ENCODE data around the gene ZNRF4. TPM values are rescaled to one million over a fixed set of nuclear protein-coding genes. Genes with fewer than 3 reads are reported as not detected.
A peak's percentile ranks its signal among the peaks of the same experiment; 100 is the strongest.
"Not testable (repeated sequence)": the region's sequence is repeated elsewhere in the genome, so short reads cannot be mapped to it uniquely, and the experiment has no call there.

The ZNRF4 gene
- not detected for polyA plus RNA-seq

DNA sequence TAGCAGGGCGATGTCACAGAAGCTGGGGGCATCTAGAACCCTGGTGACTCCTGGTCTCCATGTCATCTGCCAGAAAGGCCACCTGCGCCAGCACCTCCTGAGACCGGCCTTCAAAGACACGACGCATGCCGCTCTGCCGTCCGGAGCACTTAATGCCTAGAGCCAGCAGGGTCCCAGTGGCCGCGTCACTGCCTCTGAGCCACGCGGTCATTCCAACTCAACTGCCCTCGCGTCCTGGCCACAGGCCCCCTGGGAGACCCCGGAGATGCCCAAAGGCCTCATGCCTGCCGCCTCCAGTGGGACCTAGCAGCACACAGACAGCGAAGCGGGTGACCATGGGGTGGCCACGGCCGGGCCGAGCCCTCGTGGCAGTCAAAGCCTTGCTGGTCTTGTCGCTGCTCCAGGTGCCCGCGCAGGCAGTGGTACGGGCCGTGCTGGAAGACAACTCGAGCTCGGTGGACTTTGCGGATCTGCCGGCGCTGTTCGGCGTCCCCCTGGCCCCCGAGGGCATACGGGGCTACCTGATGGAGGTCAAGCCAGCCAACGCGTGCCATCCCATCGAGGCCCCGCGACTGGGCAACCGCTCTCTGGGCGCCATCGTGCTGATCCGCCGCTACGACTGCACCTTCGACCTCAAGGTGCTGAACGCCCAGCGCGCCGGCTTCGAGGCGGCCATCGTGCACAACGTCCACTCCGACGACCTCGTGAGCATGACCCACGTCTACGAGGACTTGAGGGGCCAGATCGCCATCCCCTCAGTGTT, at the start of gene ZNRF4:
Gene ZNRF4, plus strand, starts transcription at position 51 of the 763 bp plus-strand sequence. Its CDS starts 75 bp downstream, at position 126.
- Mint-ChIP-seq H3K27me3 (peaks cover 7% of the 10 kb centered on the region), H3K27ac (no peak within 1 kb of the TSS), H3K4me3 (no peak within 1 kb of the TSS), H3K9me3 (peaks cover 0 to 3% (median 0%) of the 10 kb centered on the region in 3 donors), H3K36me3 (peaks cover 2% of the 10 kb centered on the region), H3K4me1 (no peaks in the 10 kb centered on the region)

- H3K4me3 Mint-ChIP-seq, H3K36me3 Mint-ChIP-seq, H3K27ac Mint-ChIP-seq, H3K4me1 Mint-ChIP-seq: not testable (repeated sequence)
- H3K27me3 Mint-ChIP-seq, result peaks cover 16% of the 10 kb centered on the region
- peaks cover 4 to 12% (median 6%) of the 10 kb centered on the region in 3 donors for H3K9me3 Mint-ChIP-seq
Observed at GRCh38 chr19:5406198-5406597, 49.0 kb upstream of the ZNRF4 start.

GRCh38 chr19:5406816-5407215, 48.4 kb upstream of the ZNRF4 start:
- peaks cover 4 to 12% (median 8%) of the 10 kb centered on the region in 3 donors for H3K9me3 Mint-ChIP-seq
- no peak overlapping the region for H3K4me3 Mint-ChIP-seq
- peaks cover 16% of the 10 kb centered on the region for H3K27me3 Mint-ChIP-seq
- H3K4me1 Mint-ChIP-seq, result no peaks in the 10 kb centered on the region
- no peak overlapping the region for H3K27ac Mint-ChIP-seq
- H3K36me3 Mint-ChIP-seq, result peaks cover 3% of the 10 kb centered on the region

DNA sequence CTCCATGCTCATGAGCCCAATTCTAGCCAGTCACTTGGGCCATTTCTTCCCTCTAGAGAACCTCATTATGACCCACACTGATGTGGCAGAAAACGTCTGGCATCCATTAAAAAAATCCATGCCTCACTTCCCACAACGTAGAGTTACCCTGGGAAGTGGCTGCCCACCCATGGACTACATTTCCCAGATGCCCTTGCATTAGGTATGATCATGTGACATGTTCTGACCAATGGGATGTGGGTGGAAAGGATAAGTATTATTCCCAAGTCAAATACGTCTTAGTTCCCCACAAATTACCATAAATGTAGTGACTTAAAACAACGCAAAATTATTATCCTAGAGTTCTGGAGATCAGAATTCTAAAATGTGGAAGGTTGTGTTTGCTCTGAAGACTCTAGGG, 47.9 kb upstream of the ZNRF4 start:
- H3K4me3 Mint-ChIP-seq, result no peak overlapping the region
- peaks cover 4 to 12% (median 8%) of the 10 kb centered on the region in 3 donors for H3K9me3 Mint-ChIP-seq
- H3K27me3 Mint-ChIP-seq, result peaks cover 16% of the 10 kb centered on the region
- peaks cover 3% of the 10 kb centered on the region for H3K36me3 Mint-ChIP-seq
- no peaks in the 10 kb centered on the region for H3K4me1 Mint-ChIP-seq
- H3K27ac Mint-ChIP-seq, result no peak overlapping the region

DNA sequence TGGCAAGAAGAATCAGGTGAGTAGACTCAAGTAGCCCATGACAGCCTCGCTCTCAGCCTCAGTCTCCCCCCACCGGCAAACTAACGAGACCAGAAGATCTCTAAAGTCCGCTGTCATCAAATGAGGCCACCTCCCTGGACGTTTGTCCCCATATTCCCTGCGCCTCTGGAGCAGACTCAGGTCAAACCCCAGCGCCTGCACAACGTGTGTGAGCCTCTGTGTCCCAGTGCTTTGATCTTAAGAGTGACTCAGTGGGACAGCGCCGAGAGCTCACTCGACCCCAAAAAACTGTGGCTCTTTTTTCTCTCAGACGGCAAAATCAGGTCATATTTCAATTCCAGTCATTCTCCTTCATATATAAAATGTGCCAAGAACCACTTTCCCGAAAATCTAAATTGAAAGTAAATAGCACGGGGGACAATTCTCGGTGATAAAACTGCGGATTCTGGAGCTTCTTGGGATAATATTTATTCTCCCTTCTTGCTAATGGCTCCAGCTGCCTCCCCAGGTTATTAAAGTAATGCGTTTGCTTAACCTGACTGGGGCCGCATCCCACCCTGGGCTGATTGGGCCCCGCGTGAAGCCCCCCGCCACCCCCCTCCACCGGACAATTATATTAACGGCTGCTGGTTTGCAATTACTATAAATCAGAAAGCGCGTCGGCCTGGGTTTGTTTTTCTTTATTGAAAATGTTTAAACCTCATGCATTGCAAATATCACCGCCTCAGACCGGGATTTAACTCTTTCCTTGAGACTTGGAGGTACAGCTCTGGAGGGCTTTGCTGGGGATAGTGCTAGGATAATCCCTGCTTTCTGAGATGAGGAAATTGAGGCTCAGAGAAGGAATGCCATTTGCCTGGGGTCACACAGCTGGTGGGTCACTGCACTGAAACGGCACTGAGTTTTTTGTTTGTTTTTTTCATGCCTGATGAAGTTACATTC, 37.5 kb upstream of the ZNRF4 start:
- Mint-ChIP-seq H3K9me3 (no peaks in the 10 kb centered on the region), H3K4me1 (no peaks in the 10 kb centered on the region), H3K36me3 (no peaks in the 10 kb centered on the region), H3K27me3 (peaks cover 36% of the 10 kb centered on the region), H3K4me3 (no peak overlapping the region), H3K27ac (no peak overlapping the region)

DNA sequence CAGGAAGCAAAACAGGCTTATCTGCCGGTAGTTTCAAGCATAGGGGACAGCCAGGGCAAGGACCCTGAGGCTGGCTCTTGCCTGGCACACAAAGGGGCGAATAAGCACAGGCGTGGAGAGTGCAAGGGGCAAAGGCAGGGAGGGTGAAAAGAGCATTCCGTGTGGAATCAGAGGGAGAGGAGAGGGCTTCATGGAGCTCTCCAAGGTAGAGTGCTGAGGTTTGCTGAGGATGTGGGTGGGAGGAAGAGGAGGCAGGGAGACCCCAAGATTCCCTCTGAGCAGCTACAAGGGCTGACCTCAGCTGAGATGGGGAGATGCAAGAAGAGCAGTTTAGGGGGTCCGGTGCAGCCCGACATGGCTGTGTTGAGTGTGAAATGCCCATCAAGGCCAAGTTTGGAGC, 36.5 kb upstream of the ZNRF4 start:
- Mint-ChIP-seq H3K9me3 (peaks cover 0 to under 1% (median 0%) of the 10 kb centered on the region in 3 donors), H3K27me3 (peaks cover 36% of the 10 kb centered on the region), H3K27ac (no peak overlapping the region), H3K4me3 (no peak overlapping the region), H3K4me1 (no peaks in the 10 kb centered on the region), H3K36me3 (no peaks in the 10 kb centered on the region)

DNA sequence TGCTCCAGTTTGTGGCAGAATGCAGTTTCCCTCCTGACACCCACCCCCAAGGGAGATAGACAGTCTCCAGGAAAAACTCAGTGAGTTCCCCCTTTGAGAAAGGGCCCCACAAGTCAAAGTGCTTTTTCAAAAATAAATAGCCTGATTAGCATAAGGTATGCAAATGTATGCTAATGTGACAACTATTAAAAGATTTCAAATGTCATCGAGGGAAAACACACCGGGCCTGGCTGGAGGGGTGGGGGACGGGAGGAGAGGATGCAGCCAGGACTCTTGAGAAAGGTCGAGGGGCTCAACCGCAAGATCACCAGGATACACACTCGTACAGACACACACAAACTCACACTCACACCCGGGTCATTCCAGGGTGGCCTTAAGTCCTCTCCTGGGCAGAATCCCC, 34.3 kb upstream of the ZNRF4 start:
- no peak overlapping the region for H3K4me3 Mint-ChIP-seq
- peaks cover 0 to 2% (median 0%) of the 10 kb centered on the region in 3 donors for H3K9me3 Mint-ChIP-seq
- H3K36me3 Mint-ChIP-seq, result no peaks in the 10 kb centered on the region
- H3K27me3 Mint-ChIP-seq, result peaks cover 38% of the 10 kb centered on the region
- no peaks in the 10 kb centered on the region for H3K4me1 Mint-ChIP-seq
- H3K27ac Mint-ChIP-seq, result no peak overlapping the region

GRCh38 chr19:5423567-5424125, 31.6 kb upstream of the ZNRF4 start:
- Mint-ChIP-seq H3K4me1 (no peaks in the 10 kb centered on the region), H3K27me3 (peaks cover 30% of the 10 kb centered on the region), H3K36me3 (no peaks in the 10 kb centered on the region), H3K9me3 (peaks cover 0 to 2% (median 0%) of the 10 kb centered on the region in 3 donors), H3K4me3 (no peak overlapping the region), H3K27ac (peak overlapping the region in 1 of 3 donors; percentile 94)

GRCh38 chr19:5424192-5424973, 30.8 kb upstream of the ZNRF4 start:
- no peaks in the 10 kb centered on the region for H3K36me3 Mint-ChIP-seq
- peaks cover 25% of the 10 kb centered on the region for H3K27me3 Mint-ChIP-seq
- H3K9me3 Mint-ChIP-seq, result peaks cover 0 to 2% (median 0%) of the 10 kb centered on the region in 3 donors
- H3K27ac Mint-ChIP-seq, result peak overlapping the region in 1 of 3 donors; percentile 94
- peak overlapping the region in 1 of 4 donors; percentile 74 for H3K4me3 Mint-ChIP-seq
- no peaks in the 10 kb centered on the region for H3K4me1 Mint-ChIP-seq

GRCh38 chr19:5425260-5425659, 30.0 kb upstream of the ZNRF4 start:
- Mint-ChIP-seq H3K27me3 (peaks cover 21% of the 10 kb centered on the region), H3K4me3 (no peak overlapping the region), H3K36me3 (no peaks in the 10 kb centered on the region), H3K27ac (no peak overlapping the region), H3K9me3 (peaks cover 0 to 2% (median 0%) of the 10 kb centered on the region in 3 donors), H3K4me1 (no peaks in the 10 kb centered on the region)

GRCh38 chr19:5430237-5430636, 25.0 kb upstream of the ZNRF4 start:
- H3K4me1 Mint-ChIP-seq, result no peaks in the 10 kb centered on the region
- peaks cover 0 to 2% (median 0%) of the 10 kb centered on the region in 3 donors for H3K9me3 Mint-ChIP-seq
- no peaks in the 10 kb centered on the region for H3K36me3 Mint-ChIP-seq
- H3K27ac Mint-ChIP-seq, result peak overlapping the region in 1 of 3 donors; percentile 62
- H3K4me3 Mint-ChIP-seq, result no peak overlapping the region
- peaks cover 13% of the 10 kb centered on the region for H3K27me3 Mint-ChIP-seq

DNA sequence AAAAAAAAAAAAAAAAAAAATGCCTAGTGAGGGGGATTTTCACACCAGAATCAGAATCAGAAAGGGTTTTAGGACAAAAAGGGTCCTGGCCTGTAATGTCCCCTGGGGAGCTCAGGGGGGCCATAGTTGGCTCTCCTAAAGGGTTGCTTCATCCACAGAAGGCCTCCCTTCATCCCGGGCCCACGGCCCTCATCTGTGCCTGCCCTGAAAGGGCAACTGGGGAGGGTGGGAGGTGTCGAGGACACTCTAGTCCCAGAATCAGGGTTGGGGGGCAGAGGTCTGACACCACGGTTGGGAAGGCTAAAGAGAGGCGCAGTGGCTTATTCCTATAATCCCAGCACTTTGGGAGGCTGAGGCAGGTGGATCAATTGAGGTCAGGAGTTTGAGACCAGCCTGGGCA, 22.5 kb upstream of the ZNRF4 start:
- no peak overlapping the region for H3K27ac Mint-ChIP-seq
- peaks cover 14% of the 10 kb centered on the region for H3K27me3 Mint-ChIP-seq
- H3K4me3 Mint-ChIP-seq, result no peak overlapping the region
- no peaks in the 10 kb centered on the region for H3K4me1 Mint-ChIP-seq
- peaks cover 0 to 2% (median 0%) of the 10 kb centered on the region in 3 donors for H3K9me3 Mint-ChIP-seq
- no peaks in the 10 kb centered on the region for H3K36me3 Mint-ChIP-seq

GRCh38 chr19:5434351-5434917, 20.8 kb upstream of the ZNRF4 start:
- Mint-ChIP-seq H3K9me3 (peaks cover 0 to 2% (median 1%) of the 10 kb centered on the region in 3 donors), H3K27ac (no peak overlapping the region), H3K4me1 (no peaks in the 10 kb centered on the region), H3K36me3 (no peaks in the 10 kb centered on the region), H3K4me3 (peak overlapping the region in 1 of 4 donors; percentile 60), H3K27me3 (peaks cover 17% of the 10 kb centered on the region)

DNA sequence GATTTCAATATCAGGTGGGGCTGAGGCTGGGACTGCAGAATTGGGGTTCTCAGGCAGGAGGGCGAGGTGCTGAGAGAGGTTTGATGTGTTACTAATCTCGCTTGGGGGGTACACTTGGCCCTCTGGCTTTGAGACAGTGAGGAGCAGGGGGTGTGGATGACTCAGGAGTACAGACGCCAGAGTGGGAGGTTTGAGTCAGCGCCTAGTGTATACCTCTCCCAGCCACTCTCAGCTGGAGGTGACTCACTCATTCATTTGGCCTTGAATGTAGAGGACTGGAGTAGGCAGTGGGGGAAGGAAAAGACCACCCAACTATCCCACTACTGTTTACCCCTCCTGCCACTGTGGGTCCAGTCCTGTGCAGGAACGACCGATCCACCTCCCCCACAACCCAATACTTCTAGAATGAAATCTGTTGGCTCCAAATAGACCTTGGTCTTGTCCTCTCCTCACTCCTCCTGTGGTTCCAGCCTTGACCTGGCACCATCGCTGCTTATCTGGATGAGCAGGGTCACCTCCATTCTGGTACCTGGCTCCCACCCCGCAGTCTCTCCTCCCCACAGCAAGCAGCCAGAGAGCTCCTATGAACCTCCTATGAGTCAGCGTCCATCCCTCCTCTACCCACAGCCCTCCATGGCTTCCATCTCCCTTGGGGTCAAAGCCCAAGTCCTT, 20.1 kb upstream of the ZNRF4 start:
- Mint-ChIP-seq H3K4me3 (no peak overlapping the region), H3K9me3 (peaks cover 0 to 2% (median 1%) of the 10 kb centered on the region in 3 donors), H3K27ac (no peak overlapping the region), H3K4me1 (no peaks in the 10 kb centered on the region), H3K27me3 (peaks cover 17% of the 10 kb centered on the region), H3K36me3 (no peaks in the 10 kb centered on the region)

Data from IgD-negative memory B cell (primary cell).